PC-9 (cell line): ENCODE data around the gene TAGAP. TPM values are rescaled to one million over a fixed set of nuclear protein-coding genes. Genes with fewer than 3 reads are reported as not detected.

ENCODE experiments used
- BruUV-seq: library from RNA; stranded (reverse); fragments of 400-500 nt; replicated peaks from 2 replicates; lab custom pipeline; 2021; lab: Mats Ljungman, UMichigan
- CTCF ChIA-PET: fragments of 300-600 bp; sonication (Branson Sonifier 250); formaldehyde crosslinking; loops from one replicate; lab custom pipeline; 2022; ENCODE audit warnings: antibody characterized with exemption; lab: Charles Lee
- POLR2A ChIA-PET: fragments of 300-600 bp; sonication (Branson Sonifier 250); formaldehyde crosslinking; loops from one replicate; lab custom pipeline; 2022; ENCODE audit warnings: antibody characterized with exemption; ENCODE audit not compliant: unreplicated experiment; lab: Charles Lee
- DNase-seq, 2 experiments: peaks; one replicate each; pipeline versions ENCODE4 v3.0.0 to v3.0.0-alpha.2; 2015 to 2022; ENCODE audit warnings: mixed read lengths in 1 of 2
- H2AFZ ChIP-seq: fragments of 200-600 bp; sonication (generic); 2 replicates; pipeline ENCODE4 v1.8.1; 2017; ENCODE audit warnings: antibody characterized with exemption
- H3F3A ChIP-seq: fragments of 200-600 bp; sonication (generic); 2 replicates; pipeline ENCODE4 v1.8.1; 2017; ENCODE audit warnings: antibody characterized with exemption, mild to moderate bottlenecking, low read depth; ENCODE audit not compliant: insufficient read depth
- H3K27ac ChIP-seq: fragments of 200-600 bp; sonication (generic); 2 replicates; pipeline ENCODE4 v1.6.1; 2016; ENCODE audit warnings: mixed run types
- H3K27me3 ChIP-seq: fragments of 200-600 bp; sonication (generic); 2 replicates; pipeline ENCODE4 v1.6.1; 2016; ENCODE audit warnings: low read depth, mixed run types; ENCODE audit not compliant: insufficient read depth
- H3K36me3 ChIP-seq: fragments of 200-600 bp; sonication (generic); 2 replicates; pipeline ENCODE4 v1.6.1; 2016; ENCODE audit warnings: low read depth, mixed run types
- H3K4me1 ChIP-seq: fragments of 200-600 bp; sonication (generic); replicated peaks from 2 replicates; pipeline ENCODE4 v1.6.1; 2016; ENCODE audit warnings: mixed run types; ENCODE audit not compliant: insufficient read depth
- H3K4me2 ChIP-seq: fragments of 200-600 bp; sonication (generic); 2 replicates; pipeline ENCODE4 v1.6.1; 2017; ENCODE audit warnings: mixed run types
- H3K4me3 ChIP-seq: fragments of 200-600 bp; sonication (generic); 2 replicates; pipeline ENCODE4 v1.6.1; 2016; ENCODE audit warnings: mixed run types
- H3K79me2 ChIP-seq: fragments of 200-600 bp; sonication (generic); 2 replicates; pipeline ENCODE4 v1.6.1; 2017; ENCODE audit warnings: low read depth, mixed run types
- H3K9me2 ChIP-seq: fragments of 200-600 bp; sonication (generic); 2 replicates; pipeline ENCODE4 v1.8.1; 2017; ENCODE audit warnings: mild to moderate bottlenecking; ENCODE audit not compliant: insufficient read depth
- H3K9me3 ChIP-seq: fragments of 200-600 bp; sonication (generic); 2 replicates; pipeline ENCODE4 v1.8.1; 2016; ENCODE audit warnings: low read depth; ENCODE audit not compliant: insufficient read depth
- H4K20me1 ChIP-seq: fragments of 200-600 bp; sonication (generic); 2 replicates; pipeline ENCODE4 v1.8.1; 2017; ENCODE audit not compliant: insufficient read depth
- CTCF ChIP-seq: fragments of 200-600 bp; sonication (generic); conservative IDR thresholded peaks from 2 replicates; pipeline ENCODE4 v1.6.1; 2017; ENCODE audit warnings: mixed run types, antibody characterized with exemption, mild to moderate bottlenecking, moderate library complexity
- EZH2 ChIP-seq: fragments of 200-600 bp; sonication (generic); IDR thresholded peaks from 2 replicates; pipeline ENCODE4 v1.8.0; 2017; ENCODE audit warnings: antibody characterized with exemption, low read depth
- intact Hi-C: fragments of 100-400 bp; cut with micrococcal nuclease; formaldehyde crosslinking; loops from one replicate; pipeline ENCODE4 v1.10.0; 2022; ENCODE audit not compliant: unreplicated experiment
- total RNA-seq: library from RNA; stranded (reverse); gene quantifications from 2 replicates; pipeline ENCODE4 v1.2.3, GENCODE V29; 2021

Gene TAGAP
- total RNA-seq, 1 experiment from 2014 or later, result not detected

GRCh38 chr6:159004592-159004991, 40.2 kb downstream of the TAGAP start:
- no peak overlapping the region for H3K27ac ChIP-seq
- TF ChIP-seq EZH2 (no peak), CTCF (no peak)
- intact Hi-C loops, result loop anchor here (5.0 kb wide), 1 partner anchor 782 kb away; no protein-coding TSS in a partner anchor
- peaks cover 31% of the 10 kb centered on the region for H3F3A ChIP-seq
- no peaks in the 10 kb centered on the region for H3K27me3 ChIP-seq
- no peak for DNase-seq
- ChIA-PET CTCF (no interaction called here), POLR2A (no interaction called here)
- peaks cover 34% of the 10 kb centered on the region for H3K4me1 ChIP-seq
- no peaks in the 10 kb centered on the region for H3K9me2 ChIP-seq
- no peaks in the 10 kb centered on the region for H3K9me3 ChIP-seq
- peaks cover 13% of the 10 kb centered on the region for H3K79me2 ChIP-seq
- no peaks in the 10 kb centered on the region for H4K20me1 ChIP-seq
- H3K4me3 ChIP-seq, result no peak overlapping the region
- no peaks in the 10 kb centered on the region for H3K36me3 ChIP-seq
- H3K4me2 ChIP-seq, result no peak overlapping the region
- no peak overlapping the region for H2AFZ ChIP-seq
- no TSS peak for BruUV-seq

- TF ChIP-seq CTCF (no peak), EZH2 (no peak)
- Histone ChIP-seq H3K27ac (peak overlapping the region; percentile 91), H3K27me3 (no peaks in the 10 kb centered on the region), H3K4me1 (peaks cover 38% of the 10 kb centered on the region), H3F3A (peaks cover 31% of the 10 kb centered on the region), H4K20me1 (no peaks in the 10 kb centered on the region), H3K36me3 (0 out of 2 replicates have a peak, but pooled peaks cover 2% of the 10 kb centered on the region), H2AFZ (peak overlapping the region; percentile 87), H3K79me2 (peaks cover 30% of the 10 kb centered on the region), H3K4me3 (peak overlapping the region; percentile 40; the same call in 1 of the 2 replicates), H3K4me2 (peak overlapping the region; percentile 97), H3K9me3 (no peaks in the 10 kb centered on the region), H3K9me2 (0 out of 2 replicates have a peak, but pooled peaks cover 2% of the 10 kb centered on the region)
- TSS peak; percentile 26 for BruUV-seq
- ChIA-PET CTCF (no interaction called here), POLR2A (interaction anchor here (0.6 kb wide), 3 partner anchors 8 to 935 kb away, joined by 4 to 32 read pairs (median 23); no protein-coding TSS in a partner anchor)
- intact Hi-C loops, result loop anchor here (5.0 kb wide), 1 partner anchor 780 kb away; no protein-coding TSS in a partner anchor
- peak; percentile 51 to 94 for DNase-seq
Measured at GRCh38 chr6:159002432-159003155, 42.2 kb downstream of the TAGAP start.

GRCh38 chr6:158999666-159000403, 45.0 kb downstream of the TAGAP start, which contains the start of gene RSPH3:
TSS of gene RSPH3 (minus strand) at chr6:159000202. CDS start at chr6:158999550, 652 bp downstream.
- Histone ChIP-seq H3K9me2 (0 out of 2 replicates have a peak, but pooled peaks cover 4% of the 10 kb centered on the region), H2AFZ (peak within 1 kb of the TSS; percentile 87), H4K20me1 (no peaks in the 10 kb centered on the region), H3F3A (peaks cover 36% of the 10 kb centered on the region), H3K4me3 (peak within 1 kb of the TSS; percentile 94), H3K27me3 (no peaks in the 10 kb centered on the region), H3K4me2 (peak within 1 kb of the TSS; percentile 97), H3K27ac (peak within 1 kb of the TSS; percentile 91), H3K79me2 (peaks cover 55% of the 10 kb centered on the region), H3K4me1 (peaks cover 62% of the 10 kb centered on the region), H3K36me3 (peaks cover 22% of the 10 kb centered on the region; the same call in 1 of the 2 replicates), H3K9me3 (peaks cover 10% of the 10 kb centered on the region)
- intact Hi-C loops, result loop anchor here (5.0 kb wide), 1 partner anchor 778 kb away; no protein-coding TSS in a partner anchor
- DNase-seq, result peak; percentile 91 to 93
- ChIA-PET POLR2A (interaction anchor here (0.5 to 1.0 kb wide), 8 partner anchors 9 to 790 kb away, joined by 3 to 11 read pairs (median 4); partner anchors contain the start of gene MRPL18), CTCF (interaction anchor here (0.5 to 0.6 kb wide), 2 partner anchors 194 to 292 kb away, joined by 3 read pairs; no protein-coding TSS in a partner anchor)
- TF ChIP-seq EZH2 (no peak), CTCF (peak; percentile 17; the same call in 1 of the 2 replicates)
- no TSS peak for BruUV-seq
